HUES6 (cell line): Measurements from ENCODE around the gene TMEM89.

Source experiments
- H3K27ac ChIP-seq: 2 replicates; pipeline ENCODE4 v1.7.0; 2013; ENCODE audit warnings: low read depth, mild to moderate bottlenecking, low read length, inconsistent platforms
- H3K27me3 ChIP-seq: 2 replicates; pipeline ENCODE4 v1.6.1; 2013; ENCODE audit warnings: low read length; ENCODE audit not compliant: control insufficient read depth, insufficient read depth
- H3K36me3 ChIP-seq: 2 replicates; pipeline ENCODE4 v1.6.1; 2013; ENCODE audit warnings: low read length; ENCODE audit not compliant: control insufficient read depth, insufficient read depth
- H3K4me1 ChIP-seq: 2 replicates; pipeline ENCODE4 v1.6.1; 2013; ENCODE audit warnings: low read length; ENCODE audit not compliant: control insufficient read depth, insufficient read depth
- H3K4me3 ChIP-seq: 2 replicates; pipeline ENCODE4 v1.5.1; 2013; ENCODE audit warnings: low read depth, low read length
- H3K9ac ChIP-seq: one replicate; pipeline ENCODE4 v1.6.1; 2013; ENCODE audit warnings: mild to moderate bottlenecking, low read length
- H3K9me3 ChIP-seq: 2 replicates; pipeline ENCODE4 v1.6.1; 2013; ENCODE audit warnings: low read depth, low read length; ENCODE audit not compliant: control insufficient read depth, insufficient read depth

The TMEM89 gene

DNA sequence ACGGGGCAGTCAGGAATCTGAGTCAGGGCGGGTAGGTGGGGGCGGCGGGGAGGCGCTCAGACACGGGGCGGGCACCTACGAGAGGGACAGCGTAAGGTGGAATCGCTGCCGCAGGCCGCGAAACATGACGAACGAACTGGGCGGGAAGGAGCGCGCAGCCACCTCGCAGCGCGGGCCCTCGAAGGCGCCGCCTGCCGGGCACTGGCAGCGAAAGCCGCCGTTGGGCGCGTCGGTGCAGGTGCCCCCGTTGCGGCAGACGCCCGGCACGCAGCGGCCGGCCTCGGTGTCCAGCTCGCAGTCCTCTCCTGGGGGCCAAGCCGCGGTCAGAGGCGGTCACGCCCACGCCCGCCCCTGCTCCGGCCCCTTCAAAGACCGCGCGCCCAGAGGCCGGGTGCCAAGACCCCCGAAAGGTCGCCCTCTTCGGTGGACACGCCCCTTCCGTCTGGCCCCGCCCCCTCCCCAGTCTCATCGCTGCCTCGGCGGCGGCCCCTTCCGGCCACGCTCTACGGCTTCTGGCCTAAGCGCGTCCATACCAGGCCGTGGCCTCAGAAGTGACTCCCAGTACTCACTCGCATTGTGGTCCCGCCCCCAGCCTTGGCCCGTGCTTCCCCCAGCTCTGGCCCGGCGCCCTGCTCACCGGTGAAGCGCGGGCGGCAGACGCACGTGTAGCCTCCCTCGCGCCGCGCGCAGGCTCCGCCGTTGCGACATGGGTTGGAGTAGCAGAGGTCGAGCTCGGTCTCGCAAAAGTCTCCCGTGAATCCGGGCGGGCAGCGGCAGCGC lies 34.7 kb upstream of the TMEM89 start:
- Histone ChIP-seq H3K4me1 (peaks cover 11% of the 10 kb centered on the region), H3K27me3 (peaks cover 10% of the 10 kb centered on the region; the same call in 1 of the 2 replicates), H3K4me3 (peak overlapping the region; percentile 62), H3K36me3 (peaks cover 56% of the 10 kb centered on the region), H3K27ac (no peak overlapping the region), H3K9me3 (no peaks in the 10 kb centered on the region), H3K9ac (no peak overlapping the region)

GRCh38 chr3:48655606-48656005 lies 34.0 kb upstream of the TMEM89 start:
- H3K36me3 ChIP-seq, result peaks cover 60% of the 10 kb centered on the region
- H3K27ac ChIP-seq, result no peak overlapping the region
- H3K9ac ChIP-seq, result peak overlapping the region; percentile 34
- H3K27me3 ChIP-seq, result peaks cover 7% of the 10 kb centered on the region; the same call in 1 of the 2 replicates
- H3K4me3 ChIP-seq, result peak overlapping the region; percentile 62
- peaks cover 11% of the 10 kb centered on the region for H3K4me1 ChIP-seq
- H3K9me3 ChIP-seq, result no peaks in the 10 kb centered on the region

GRCh38 chr3:48655063-48655462 lies 33.5 kb upstream of the TMEM89 start:
- H3K27ac ChIP-seq, result no peak overlapping the region
- peaks cover 7% of the 10 kb centered on the region; the same call in 1 of the 2 replicates for H3K27me3 ChIP-seq
- H3K36me3 ChIP-seq, result peaks cover 55% of the 10 kb centered on the region
- H3K4me1 ChIP-seq, result peaks cover 11% of the 10 kb centered on the region
- H3K4me3 ChIP-seq, result peak overlapping the region; percentile 62
- peak overlapping the region; percentile 34 for H3K9ac ChIP-seq
- H3K9me3 ChIP-seq, result no peaks in the 10 kb centered on the region

- no peaks in the 10 kb centered on the region for H3K9me3 ChIP-seq
- no peak overlapping the region for H3K9ac ChIP-seq
- H3K27me3 ChIP-seq, result peaks cover 7% of the 10 kb centered on the region; the same call in 1 of the 2 replicates
- no peak overlapping the region for H3K27ac ChIP-seq
- H3K4me3 ChIP-seq, result no peak overlapping the region
- peaks cover 11% of the 10 kb centered on the region for H3K4me1 ChIP-seq
- peaks cover 56% of the 10 kb centered on the region for H3K36me3 ChIP-seq
Measured at GRCh38 chr3:48652923-48653715, 31.6 kb upstream of the TMEM89 start.

GRCh38 chr3:48651771-48652170 lies 30.2 kb upstream of the TMEM89 start:
- Histone ChIP-seq H3K27ac (no peak overlapping the region), H3K27me3 (peaks cover 7% of the 10 kb centered on the region; the same call in 1 of the 2 replicates), H3K36me3 (peaks cover 58% of the 10 kb centered on the region), H3K4me3 (no peak overlapping the region), H3K9ac (no peak overlapping the region), H3K9me3 (no peaks in the 10 kb centered on the region), H3K4me1 (peaks cover 7% of the 10 kb centered on the region)

- H3K9ac ChIP-seq, result peak overlapping the region; percentile 9
- no peaks in the 10 kb centered on the region for H3K9me3 ChIP-seq
- no peak overlapping the region for H3K4me3 ChIP-seq
- H3K27ac ChIP-seq, result no peak overlapping the region
- peaks cover 7% of the 10 kb centered on the region; the same call in 1 of the 2 replicates for H3K27me3 ChIP-seq
- H3K36me3 ChIP-seq, result peaks cover 69% of the 10 kb centered on the region
- H3K4me1 ChIP-seq, result peaks cover 4% of the 10 kb centered on the region
Measured at GRCh38 chr3:48650723-48651122, 29.2 kb upstream of the TMEM89 start.

- no peak overlapping the region for H3K4me3 ChIP-seq
- peaks cover 71% of the 10 kb centered on the region for H3K36me3 ChIP-seq
- H3K9me3 ChIP-seq, result no peaks in the 10 kb centered on the region
- no peak overlapping the region for H3K9ac ChIP-seq
- no peaks in the 10 kb centered on the region for H3K4me1 ChIP-seq
- H3K27me3 ChIP-seq, result no peaks in the 10 kb centered on the region
- no peak overlapping the region for H3K27ac ChIP-seq
Measured at GRCh38 chr3:48648188-48648850, 26.8 kb upstream of the TMEM89 start.

DNA sequence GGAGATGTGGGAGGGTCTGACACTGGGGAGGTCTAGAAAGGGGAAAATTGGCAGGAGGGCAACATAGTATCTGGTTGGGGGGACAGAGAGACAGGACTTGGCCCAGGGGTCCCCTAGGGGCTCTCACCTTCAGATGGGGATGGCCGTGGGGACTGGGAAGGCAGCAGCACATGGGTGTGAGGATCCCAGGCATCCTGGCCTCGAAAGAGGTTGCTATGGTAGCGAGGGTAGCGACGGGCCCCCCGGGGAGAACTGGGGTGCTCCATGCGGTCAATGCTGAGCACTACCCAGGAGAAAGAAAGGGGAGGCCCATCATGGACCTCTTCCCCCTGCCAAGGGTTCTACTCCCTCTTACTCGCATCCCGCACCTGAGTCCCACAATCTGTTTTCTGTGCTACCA lies 26.1 kb upstream of the TMEM89 start:
- no peaks in the 10 kb centered on the region for H3K27me3 ChIP-seq
- no peak overlapping the region for H3K9ac ChIP-seq
- peaks cover 71% of the 10 kb centered on the region for H3K36me3 ChIP-seq
- H3K4me1 ChIP-seq, result no peaks in the 10 kb centered on the region
- H3K9me3 ChIP-seq, result no peaks in the 10 kb centered on the region
- no peak overlapping the region for H3K27ac ChIP-seq
- no peak overlapping the region for H3K4me3 ChIP-seq

GRCh38 chr3:48644898-48645760 lies 23.6 kb upstream of the TMEM89 start:
- Histone ChIP-seq H3K27me3 (no peaks in the 10 kb centered on the region), H3K36me3 (peaks cover 80% of the 10 kb centered on the region), H3K9me3 (no peaks in the 10 kb centered on the region), H3K4me3 (no peak overlapping the region), H3K9ac (no peak overlapping the region), H3K4me1 (no peaks in the 10 kb centered on the region), H3K27ac (no peak overlapping the region)

DNA sequence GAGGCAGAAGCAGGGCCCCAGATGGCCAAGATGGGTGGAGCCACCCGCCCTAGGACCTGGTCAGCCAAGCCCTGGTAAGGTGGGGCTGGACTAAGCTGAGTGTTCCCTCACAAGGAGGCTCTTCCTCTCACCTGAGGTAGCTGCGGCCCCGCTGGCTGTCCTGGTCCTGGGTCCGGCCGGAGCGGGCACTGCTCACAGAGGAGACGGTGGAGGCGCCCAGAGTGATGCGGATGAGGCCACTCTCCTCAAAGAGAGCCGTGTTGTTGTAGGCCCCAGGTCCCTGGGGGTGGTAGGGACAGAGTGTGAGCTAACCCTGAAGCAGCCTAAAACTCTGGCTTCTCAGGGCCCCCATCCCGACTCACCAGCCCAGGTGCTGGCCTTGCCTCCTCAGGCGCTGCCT lies 21.0 kb upstream of the TMEM89 start:
- H3K4me3 ChIP-seq, result no peak overlapping the region
- no peaks in the 10 kb centered on the region for H3K27me3 ChIP-seq
- H3K9ac ChIP-seq, result no peak overlapping the region
- no peak overlapping the region for H3K27ac ChIP-seq
- H3K9me3 ChIP-seq, result no peaks in the 10 kb centered on the region
- H3K36me3 ChIP-seq, result peaks cover 84% of the 10 kb centered on the region
- no peaks in the 10 kb centered on the region; the same call in 1 of the 2 replicates for H3K4me1 ChIP-seq
